HG02759 (cell line): ENCODE results near the gene NTSR2.

Experiments used
- ATAC-seq: cut with Tn5 transposase; IDR thresholded peaks from one replicate; pipeline ENCODE4 v1.9.1; 2021; ENCODE audit warnings: mild to moderate bottlenecking, moderate library complexity; ENCODE audit not compliant: unreplicated experiment

The NTSR2 gene

DNA sequence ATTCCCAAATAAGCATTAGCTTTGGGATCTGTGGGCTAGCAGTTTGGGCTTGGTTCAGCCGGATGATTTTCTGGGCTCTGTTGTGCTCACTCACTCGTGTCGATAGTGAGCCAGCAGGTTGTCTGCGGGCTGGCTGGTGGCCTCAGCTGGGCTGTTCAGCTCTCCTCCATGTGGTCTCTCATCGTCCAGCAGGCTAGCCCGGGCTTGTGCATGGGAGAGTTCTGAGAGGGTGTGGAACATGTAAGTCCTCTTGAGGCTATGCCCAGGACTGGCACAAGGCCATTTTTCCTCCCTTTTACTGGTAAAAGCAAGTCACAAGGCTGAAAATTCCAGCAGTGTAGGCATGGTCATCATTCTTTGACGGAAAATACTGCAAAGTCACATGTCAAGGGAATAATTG is 38.5 kb downstream of the NTSR2 start:
- ATAC-seq: no peak

DNA sequence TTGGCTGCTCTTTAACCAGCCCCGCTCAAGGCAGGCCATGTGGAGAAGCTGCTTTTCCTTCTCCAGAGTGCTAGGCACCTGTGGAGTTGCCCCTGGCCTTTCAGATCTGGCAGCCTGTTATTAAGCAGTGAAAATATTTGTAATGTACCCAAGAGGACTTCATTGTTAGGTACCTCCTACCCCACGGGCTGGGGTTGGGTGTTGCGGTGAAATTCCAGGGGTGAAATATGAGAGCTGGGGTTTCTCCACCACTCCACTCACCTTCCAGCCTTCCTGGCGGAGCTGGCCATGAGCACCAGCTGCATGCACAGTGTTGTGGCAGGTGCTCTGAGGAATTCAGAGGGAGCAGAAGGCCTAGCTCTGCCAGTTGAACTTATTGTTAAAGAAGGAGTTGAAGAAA is 39.1 kb downstream of the NTSR2 start:
- no peak for ATAC-seq

DNA sequence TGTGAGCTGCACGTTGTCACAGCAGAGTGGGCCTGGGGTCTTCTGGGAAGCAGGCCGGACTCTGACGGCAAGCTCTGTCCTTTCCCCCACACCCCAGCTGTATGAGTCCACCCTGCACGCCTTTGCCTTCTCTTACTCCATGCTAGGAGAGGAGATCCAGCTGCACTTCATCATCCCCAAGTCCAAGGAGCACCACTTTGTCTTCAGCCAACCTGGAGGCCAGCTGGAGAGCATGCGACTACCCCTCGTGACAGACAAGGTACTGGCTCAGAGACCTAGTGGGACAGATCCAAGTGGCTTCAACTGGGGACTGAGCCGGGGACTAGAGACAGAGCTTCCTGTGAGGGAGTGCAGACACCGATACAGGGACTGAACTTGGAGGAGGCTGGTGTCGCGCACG is 40.1 kb downstream of the NTSR2 start:
- no peak for ATAC-seq

DNA sequence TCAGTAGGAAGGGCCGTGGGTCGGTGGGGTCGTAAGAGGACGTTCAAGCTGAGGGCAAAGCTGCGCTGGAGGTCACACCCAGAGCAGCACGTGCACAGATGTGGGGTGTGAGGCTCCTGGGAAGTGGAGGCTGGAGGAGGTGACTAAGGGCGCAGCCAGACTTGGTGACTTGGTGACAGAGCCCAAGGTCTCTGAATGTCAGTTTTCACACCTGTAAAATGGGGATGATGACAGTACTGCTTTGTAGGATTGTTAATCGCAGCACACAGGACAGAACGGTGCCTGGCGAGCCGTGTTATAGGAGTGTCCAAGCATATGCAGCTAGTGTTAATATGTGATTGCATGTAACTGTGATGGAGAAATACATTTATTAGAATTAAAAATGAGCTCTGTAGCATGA is 40.8 kb downstream of the NTSR2 start:
- ATAC-seq: no peak

DNA sequence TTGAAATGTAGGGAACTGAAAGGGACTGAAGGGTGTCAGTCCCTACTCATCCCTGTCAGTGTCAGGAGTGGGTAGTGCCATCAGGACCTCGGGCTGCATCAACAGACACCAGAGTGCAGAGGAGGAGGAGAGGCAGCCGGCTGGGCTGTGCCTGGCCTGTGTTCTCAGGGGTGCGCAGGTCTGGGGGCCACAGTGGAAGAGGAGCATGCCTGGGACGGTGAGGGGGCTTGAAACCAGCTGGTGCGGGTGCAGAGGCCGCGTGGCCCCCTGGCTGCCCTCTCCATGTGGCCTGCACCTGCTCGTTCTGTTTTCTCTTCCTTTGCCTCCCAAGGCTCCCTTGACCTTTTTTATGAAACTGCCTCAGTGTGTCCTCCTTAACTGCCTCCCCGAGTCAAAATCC is 41.3 kb downstream of the NTSR2 start:
- no peak for ATAC-seq

DNA sequence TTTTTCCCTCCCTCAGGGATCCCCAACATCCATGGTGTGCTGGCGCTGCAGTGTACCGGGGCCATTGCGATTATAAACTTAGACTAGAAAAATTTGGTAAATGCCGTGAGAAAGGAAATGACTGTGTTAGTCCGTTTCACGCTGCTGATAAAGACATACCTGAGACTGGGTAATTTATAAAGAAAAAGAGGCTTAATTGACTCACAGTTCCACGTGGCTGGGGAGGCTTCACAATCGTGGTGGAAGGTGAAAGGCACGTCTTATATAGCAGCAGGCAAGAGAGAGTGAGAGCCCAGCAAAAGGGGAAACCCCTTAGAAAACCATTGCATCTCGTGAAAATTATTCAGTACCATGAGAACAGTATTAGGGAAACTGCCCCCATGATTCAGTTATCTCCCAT is 44.3 kb downstream of the NTSR2 start:
- ATAC-seq: no peak

DNA sequence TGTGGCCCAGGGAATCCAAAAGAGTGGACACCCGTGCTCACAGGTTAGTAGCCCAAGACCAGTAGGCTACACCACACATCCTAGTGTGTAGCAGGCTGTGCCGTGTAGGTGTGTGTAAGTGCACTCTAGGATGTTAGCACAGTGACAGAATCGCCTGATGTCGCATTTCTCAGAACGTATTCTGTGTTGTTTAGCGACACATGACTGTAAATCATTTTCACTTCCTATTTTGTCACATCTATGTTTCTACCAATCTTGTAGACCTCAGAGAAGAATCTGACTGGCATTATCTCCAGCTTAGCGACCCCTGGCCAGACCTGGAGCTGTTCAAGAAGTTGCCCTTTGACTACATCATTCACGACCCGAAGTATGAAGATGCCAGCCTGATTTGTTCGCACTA is 45.1 kb downstream of the NTSR2 start:
- no peak for ATAC-seq

DNA sequence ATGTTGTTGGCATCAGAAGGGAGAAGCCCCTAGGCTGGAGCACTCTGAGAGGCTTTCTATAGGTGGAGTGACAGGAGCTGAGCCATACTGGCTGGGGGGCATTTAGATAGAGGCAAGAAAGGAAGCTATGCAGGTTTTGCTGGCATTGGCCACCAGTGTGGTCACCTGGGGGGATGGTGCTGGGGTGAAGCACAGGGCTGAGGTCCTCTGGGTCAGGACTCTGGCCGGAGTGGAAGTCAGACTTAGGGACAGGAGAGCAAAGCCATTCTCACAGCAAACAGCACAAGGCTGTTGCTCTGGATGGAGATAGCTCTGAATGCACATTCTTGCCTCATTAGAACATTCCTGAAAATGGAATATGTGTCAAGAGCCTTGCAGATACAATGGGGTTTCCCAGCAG is 47.4 kb downstream of the NTSR2 start:
- no peak for ATAC-seq

DNA sequence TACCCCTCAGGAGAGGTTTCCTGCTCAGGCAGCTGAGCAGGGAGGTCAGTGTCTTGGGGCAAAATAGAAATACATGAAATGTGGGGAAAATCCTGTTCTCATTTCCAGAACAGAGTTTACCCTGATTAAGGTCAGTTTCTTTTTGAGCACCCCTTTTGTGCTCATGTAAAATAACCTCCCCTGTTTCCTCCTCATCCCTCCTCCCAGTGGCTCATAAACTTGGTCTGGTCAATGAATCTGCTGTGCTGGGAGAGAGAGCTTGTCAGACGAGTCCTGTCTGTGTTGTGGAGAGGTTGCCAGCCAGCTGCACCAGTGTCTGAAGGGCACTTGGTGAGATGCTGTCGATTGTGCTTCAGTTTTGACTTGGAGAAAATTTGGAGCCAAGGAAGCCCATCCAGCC is 48.6 kb downstream of the NTSR2 start:
- ATAC-seq: no peak

DNA sequence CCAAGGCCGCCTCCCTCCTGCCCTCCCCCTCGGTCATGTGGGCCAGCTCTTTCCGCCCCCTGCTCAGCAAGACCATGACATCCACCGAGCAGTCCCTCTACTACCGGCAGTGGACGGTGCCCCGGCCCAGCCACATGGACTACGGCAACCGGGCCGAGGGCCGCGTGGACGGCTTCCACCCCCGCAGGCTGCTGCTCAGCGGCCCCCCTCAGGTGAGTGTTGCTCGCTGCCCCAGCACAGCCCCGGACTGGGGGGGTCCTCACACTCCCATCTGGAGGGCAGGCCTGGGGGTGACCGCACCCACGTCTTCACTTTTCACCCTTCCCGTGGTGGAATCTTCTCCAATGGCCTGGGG is 51.3 kb downstream of the NTSR2 start:
- no peak for ATAC-seq

DNA sequence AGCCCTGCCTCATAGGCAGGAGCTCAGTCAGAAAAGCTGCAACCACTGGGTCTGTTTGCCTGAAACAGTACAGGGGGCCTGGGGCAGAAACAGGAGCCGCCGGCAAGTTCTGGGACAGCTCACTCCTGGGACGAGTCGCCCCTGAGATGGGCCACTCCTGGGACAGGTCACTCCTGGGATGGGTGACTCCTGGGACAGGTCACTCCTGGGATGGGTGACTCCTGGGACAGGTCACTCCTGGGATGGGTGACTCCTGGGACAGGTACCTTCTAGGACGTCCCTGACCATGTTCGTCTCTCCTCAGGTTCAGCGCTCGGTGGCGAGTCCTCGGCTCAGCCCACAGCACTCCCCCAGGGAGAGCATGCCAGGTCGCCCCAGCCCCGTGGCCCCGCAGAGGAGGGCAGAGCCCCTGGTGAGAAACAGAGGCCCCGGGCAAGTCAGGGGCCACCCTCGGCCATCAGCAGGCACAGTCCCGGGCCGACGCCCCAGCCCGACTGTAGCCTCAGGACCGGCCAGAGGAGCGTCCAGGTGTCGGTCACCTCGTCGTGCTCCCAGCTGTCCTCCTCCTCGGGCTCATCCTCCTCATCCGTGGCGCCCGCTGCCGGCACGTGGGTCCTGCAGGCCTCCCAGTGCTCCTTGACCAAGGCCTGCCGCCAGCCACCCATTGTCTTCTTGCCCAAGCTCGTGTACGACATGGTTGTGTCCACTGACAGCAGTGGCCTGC is 51.8 kb downstream of the NTSR2 start:
- no peak for ATAC-seq

DNA sequence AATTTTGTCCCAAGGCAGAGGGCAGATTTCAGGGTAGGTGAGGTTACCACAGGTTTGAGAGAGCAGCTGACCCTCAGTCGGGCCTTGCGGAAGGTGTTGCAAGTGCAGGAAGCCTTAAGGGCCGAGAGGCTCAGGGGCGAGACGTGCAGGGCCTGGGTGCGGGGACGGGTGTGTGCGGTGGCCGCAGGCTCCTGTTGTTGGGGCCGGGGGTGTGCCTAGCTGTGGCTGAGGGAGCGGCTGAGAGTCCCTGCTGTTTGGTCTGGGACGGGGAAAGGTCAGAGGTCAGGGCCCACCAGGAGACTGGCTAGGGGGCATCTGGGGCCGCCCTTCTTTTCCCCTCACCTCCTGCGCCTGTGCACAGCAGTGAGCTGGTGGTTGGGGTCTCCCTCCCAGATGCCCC is 52.5 kb downstream of the NTSR2 start:
- no peak for ATAC-seq

DNA sequence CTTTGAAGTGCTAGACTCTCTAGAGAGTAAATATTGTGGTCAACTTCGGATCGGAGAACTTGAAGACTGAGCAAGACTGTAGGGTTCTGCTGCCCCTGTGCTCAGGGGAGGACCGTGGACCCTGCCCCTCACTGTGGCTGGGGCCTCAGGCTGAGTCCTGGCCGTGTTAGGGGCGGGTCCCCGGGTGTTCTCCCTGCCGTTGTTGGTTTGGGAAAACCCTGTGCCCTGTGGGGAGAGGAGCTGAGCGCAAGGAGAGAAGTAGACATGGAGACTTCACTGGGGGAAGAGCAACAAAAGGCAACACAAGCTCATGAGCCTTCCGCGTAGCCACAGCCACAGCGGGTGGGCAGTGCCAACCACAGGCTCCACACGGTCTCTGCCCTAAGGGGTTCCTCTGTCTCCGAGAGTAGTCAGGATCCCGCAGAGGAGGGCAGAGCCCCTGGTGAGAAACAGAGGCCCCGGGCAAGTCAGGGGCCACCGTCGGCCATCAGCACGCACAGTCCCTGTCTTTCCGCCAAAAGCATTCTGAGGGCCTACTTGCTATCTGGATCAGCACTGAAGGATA is 53.1 kb downstream of the NTSR2 start:
- no peak for ATAC-seq

DNA sequence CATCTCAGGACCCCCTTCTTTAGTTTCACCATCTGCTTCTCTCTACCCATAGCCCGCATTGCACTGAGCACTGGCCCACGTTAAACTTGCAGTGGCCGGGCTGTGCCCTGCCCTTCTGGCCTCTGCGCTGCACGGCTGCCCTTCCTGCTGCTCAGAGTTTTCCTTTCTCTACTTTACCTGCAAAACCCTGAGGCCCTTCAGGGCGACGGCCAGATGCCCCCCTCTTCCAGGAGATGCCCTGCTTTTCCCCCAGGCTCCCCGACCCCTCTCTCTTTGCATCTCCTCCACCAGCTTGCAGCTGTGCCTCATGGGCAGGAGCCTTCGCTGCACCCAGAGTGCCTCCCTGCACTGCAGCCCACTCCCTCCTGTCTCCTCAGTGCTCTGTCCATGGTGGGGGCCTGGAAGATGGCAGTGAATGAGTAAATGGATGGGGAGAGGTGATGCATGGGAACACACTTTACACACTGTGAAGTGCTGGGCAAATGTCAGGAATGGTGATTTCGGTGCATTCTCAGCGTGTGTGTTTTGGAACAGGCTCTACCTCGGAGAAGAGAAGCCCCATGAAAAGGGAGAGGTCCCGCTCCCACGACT is 53.8 kb downstream of the NTSR2 start:
- ATAC-seq: no peak

DNA sequence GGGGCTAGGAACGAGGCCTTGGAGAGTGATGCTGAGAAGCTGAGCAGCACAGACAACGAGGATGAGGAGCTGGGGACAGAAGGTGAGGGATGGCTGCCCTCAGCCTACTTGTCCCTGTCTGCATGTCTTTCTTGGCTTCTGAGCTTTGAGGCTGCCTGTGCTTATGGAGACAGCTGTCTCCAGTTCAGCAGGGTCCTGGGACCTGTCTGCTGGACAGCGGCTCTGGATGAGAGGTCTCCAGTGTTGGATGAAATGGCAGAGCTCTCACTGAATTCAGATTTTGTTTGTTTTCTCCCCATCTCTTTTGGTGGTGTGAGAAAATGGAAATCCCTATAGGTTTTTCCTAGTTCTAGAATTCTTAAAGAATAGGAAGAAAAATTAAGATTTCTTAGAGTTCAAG is 54.8 kb downstream of the NTSR2 start:
- no peak for ATAC-seq

DNA sequence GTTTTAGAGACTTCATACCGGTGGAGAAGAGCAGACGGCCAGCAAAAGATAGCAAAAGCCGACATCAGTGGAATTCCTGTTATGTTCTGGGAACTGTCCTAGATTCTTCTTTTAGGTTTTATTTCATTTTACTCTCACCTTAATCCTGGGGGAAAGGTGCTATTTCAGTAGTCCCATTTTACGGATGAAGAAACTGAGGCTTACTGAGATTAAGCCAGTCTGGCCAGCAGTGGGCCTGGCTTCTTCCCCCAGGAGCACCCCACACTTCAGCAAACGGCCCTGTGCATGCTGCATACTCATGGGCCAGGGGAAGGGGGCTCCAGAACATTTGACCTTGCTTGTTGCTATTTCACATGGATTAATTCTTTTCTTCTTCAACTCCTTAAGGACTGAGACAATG is 56.7 kb downstream of the NTSR2 start:
- no peak for ATAC-seq

DNA sequence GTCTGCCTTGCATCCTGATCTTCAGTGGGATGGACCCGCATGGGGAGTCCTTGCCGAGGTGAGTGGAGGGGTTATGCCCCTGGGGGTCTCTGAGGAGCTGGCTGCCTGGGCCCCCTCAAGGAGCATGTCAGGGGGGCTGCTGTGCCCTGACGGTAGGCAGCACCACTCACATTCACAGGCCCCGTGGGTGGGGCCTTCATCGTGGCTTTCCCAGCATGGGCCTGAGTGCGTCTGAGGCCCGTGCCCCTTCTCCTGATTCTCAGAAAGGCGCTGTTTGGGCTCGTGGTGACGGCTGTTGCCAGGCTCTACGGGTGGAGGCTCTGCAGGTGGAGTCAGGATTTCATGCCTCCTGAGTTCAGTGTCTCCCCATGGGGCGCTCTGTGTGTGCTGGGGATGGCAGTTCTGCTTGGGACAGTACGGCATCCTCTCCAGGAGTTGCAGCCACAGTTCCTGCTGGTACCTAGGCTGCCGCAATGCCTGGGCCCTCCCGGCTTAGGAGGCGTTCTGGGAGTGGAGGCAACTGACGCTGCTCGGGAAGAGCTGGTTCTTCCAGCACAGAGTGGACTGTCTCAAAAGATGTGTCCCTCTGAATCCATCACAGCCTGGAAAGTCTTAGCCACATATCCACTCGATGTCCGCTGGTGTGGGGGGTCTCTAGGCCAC is 57.3 kb downstream of the NTSR2 start:
- no peak for ATAC-seq

DNA sequence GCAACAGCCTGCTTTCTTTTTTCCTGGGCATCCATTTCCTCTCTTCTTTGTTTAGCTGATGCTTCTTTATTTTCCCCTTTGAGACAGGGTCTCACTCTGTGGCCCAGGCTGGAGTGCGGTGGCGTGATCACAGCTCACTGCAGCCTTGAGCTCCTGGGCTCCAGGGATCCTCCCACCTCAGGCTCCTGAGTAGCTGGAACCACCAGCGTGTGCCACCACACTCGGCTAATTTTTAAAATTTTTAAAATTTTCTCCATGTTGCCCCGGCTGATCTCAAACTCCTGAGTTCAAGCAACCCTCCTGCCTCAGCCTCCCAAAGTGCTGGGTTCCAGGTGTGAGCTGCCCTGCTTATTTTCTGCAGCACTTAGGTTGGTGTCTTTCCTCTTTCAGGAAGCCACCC is 58.7 kb downstream of the NTSR2 start:
- no peak for ATAC-seq

DNA sequence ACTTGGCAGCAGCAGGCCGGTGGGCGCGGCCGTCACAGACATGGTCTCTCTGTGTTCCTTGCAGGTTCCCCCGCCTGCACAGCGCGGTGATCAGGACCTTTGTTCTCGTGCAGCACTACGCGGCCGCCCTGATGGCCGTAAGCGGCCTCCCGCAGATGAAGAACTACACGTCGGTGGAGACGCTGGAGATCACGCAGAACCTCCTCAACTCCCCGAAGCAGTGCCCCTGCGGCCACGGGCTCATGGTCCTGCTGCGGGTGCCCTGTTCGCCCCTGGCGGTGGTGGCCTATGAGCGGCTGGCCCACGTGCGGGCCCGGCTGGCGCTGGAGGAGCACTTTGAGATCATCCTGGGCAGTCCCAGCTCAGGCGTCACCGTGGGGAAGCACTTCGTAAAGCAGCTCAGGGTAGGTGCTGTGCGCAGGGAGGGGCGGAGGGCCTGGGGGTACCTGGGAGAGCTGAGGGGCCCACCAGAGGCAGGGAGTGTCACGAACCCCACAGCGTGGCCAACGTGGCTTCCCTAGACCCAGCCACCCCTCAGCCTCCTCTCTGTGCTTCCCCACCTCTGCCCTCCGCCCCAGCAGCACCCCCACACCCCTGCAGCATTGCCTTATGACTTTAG is 59.3 kb downstream of the NTSR2 start:
- ATAC-seq: no peak
